Calu3 (cell line): ENCODE results near the gene SBF2. TPM values are rescaled to one million over a fixed set of nuclear protein-coding genes. Genes with fewer than 3 reads are reported as not detected.

Source experiments
- BruUV-seq: library from RNA; stranded (reverse); fragments of 400-500 nt; replicated peaks from 2 replicates; lab custom pipeline; 2021; lab: Mats Ljungman, UMichigan
- CTCF ChIA-PET: fragments of 300-600 bp; sonication (Branson Sonifier 250); formaldehyde crosslinking; loops from one replicate; lab custom pipeline; 2022; ENCODE audit warnings: antibody characterized with exemption; lab: Charles Lee
- DNase-seq: peaks from one replicate; pipeline ENCODE4 v3.0.0; 2022
- H3K27ac Mint-ChIP-seq: one replicate; pipeline ENCODE4 v1.8.0; 2022; ENCODE audit warnings: mixed read lengths; ENCODE audit not compliant: unreplicated experiment
- H3K27me3 Mint-ChIP-seq: one replicate; pipeline ENCODE4 v1.8.0; 2022; ENCODE audit warnings: mixed read lengths; ENCODE audit not compliant: unreplicated experiment
- H3K36me3 Mint-ChIP-seq: one replicate; pipeline ENCODE4 v1.8.0; 2022; ENCODE audit warnings: mild to moderate bottlenecking, moderate library complexity, mixed read lengths; ENCODE audit not compliant: insufficient read depth, unreplicated experiment
- H3K4me1 Mint-ChIP-seq: one replicate; pipeline ENCODE4 v1.8.0; 2022; ENCODE audit warnings: mild to moderate bottlenecking, low read depth, mixed read lengths; ENCODE audit not compliant: unreplicated experiment
- H3K4me3 Mint-ChIP-seq: one replicate; pipeline ENCODE4 v1.8.0; 2022; ENCODE audit warnings: mild to moderate bottlenecking, low read depth, moderate library complexity, mixed read lengths; ENCODE audit not compliant: unreplicated experiment
- H3K9me3 Mint-ChIP-seq: one replicate; pipeline ENCODE4 v1.8.0; 2022; ENCODE audit warnings: low read depth, mixed read lengths; ENCODE audit not compliant: unreplicated experiment
- intact Hi-C: fragments of 100-400 bp; cut with micrococcal nuclease; formaldehyde crosslinking; loops from one replicate; pipeline ENCODE4 v1.10.0; 2022; ENCODE audit not compliant: unreplicated experiment
- total RNA-seq: library from RNA; stranded (reverse); gene quantifications from 2 replicates; pipeline ENCODE4 v1.2.3, GENCODE V29; 2022
- TF ChIP-seq, protein P1 (sequence below): fragments of 200-600 bp; IDR thresholded peaks from one replicate; pipeline ENCODE4 v1.8.0; 2022; ENCODE audit warnings: antibody characterized with exemption; ENCODE audit not compliant: unreplicated experiment

SBF2 gene
- total RNA-seq, 1 experiment from 2014 or later = 39.0 TPM

DNA sequence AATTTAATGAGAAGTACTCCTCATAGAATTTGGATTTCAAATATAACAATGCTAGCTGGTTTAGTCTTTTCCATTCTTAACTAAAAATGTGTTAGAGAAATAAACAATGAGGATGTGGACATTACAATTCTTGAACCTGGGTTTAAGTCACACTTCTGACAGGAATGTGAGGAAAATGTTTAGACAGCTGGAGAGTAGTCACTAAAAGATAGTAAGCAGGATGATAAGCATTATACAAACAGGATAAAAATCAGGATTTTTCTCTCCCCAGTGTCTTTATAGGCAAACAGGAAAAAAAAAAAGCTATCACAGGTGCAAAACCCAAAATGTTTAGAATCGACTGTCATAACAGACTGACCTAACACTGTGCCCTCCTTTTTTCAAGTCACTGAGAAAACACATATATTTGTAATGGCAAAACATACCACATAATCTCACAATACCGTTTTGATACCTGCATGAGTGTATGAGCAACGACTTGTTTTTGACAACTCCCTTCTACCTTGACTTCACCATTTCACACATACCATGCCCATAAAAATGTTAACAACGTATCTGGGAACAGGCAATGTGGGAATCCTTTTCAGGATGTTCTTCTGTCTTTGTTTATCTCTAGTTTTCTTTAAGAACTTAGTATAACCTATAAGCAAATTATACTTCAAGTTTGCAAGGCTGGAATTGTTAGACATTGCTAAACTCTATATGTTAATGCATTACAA is 242.0 kb downstream of the SBF2 start:
- Mint-ChIP-seq H3K4me1 (peaks cover 9% of the 10 kb centered on the region), H3K27me3 (no peaks in the 10 kb centered on the region), H3K9me3 (peaks cover 2% of the 10 kb centered on the region), H3K36me3 (no peaks in the 10 kb centered on the region), H3K27ac (no peak overlapping the region), H3K4me3 (no peak overlapping the region)
- CTCF ChIA-PET = no interaction called here
- DNase-seq = no peak
- intact Hi-C loops = loop anchor here (10.0 kb wide), 1 partner anchor 187 kb away; no protein-coding TSS in a partner anchor
- TF ChIP-seq, protein P1, sequence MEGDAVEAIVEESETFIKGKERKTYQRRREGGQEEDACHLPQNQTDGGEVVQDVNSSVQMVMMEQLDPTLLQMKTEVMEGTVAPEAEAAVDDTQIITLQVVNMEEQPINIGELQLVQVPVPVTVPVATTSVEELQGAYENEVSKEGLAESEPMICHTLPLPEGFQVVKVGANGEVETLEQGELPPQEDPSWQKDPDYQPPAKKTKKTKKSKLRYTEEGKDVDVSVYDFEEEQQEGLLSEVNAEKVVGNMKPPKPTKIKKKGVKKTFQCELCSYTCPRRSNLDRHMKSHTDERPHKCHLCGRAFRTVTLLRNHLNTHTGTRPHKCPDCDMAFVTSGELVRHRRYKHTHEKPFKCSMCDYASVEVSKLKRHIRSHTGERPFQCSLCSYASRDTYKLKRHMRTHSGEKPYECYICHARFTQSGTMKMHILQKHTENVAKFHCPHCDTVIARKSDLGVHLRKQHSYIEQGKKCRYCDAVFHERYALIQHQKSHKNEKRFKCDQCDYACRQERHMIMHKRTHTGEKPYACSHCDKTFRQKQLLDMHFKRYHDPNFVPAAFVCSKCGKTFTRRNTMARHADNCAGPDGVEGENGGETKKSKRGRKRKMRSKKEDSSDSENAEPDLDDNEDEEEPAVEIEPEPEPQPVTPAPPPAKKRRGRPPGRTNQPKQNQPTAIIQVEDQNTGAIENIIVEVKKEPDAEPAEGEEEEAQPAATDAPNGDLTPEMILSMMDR = no peak
- no TSS peak for BruUV-seq

DNA sequence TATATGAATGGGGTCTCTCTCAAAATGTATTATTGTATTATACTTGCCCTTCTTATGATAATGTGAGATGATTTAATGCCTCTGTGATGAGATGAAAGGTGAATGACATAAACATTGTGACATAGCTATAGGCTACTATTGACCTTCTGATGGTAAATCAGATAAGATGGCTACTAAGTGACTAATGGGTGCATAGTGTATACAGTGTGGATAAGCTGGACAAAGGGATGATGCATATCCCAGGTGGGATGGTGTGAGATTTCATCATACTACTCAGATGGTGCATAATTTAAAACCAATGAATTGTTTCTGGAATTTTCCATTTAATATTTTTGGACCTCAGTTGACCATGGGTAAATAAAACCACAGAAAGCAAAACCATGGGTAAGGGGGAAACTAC is 243.5 kb downstream of the SBF2 start:
- no TSS peak for BruUV-seq
- Mint-ChIP-seq H3K4me1 (peaks cover 9% of the 10 kb centered on the region), H3K9me3 (peaks cover 5% of the 10 kb centered on the region), H3K4me3 (no peak overlapping the region), H3K36me3 (no peaks in the 10 kb centered on the region), H3K27ac (no peak overlapping the region), H3K27me3 (no peaks in the 10 kb centered on the region)
- TF ChIP-seq, protein P1 = no peak
- CTCF ChIA-PET = interaction anchor here (0.5 kb wide), 1 partner anchor 254 kb away, joined by 3 read pairs; the partner anchor contains the start of gene ADM
- intact Hi-C loops = loop anchor here (10.0 kb wide), 1 partner anchor 186 kb away; no protein-coding TSS in a partner anchor
- DNase-seq = no peak

DNA sequence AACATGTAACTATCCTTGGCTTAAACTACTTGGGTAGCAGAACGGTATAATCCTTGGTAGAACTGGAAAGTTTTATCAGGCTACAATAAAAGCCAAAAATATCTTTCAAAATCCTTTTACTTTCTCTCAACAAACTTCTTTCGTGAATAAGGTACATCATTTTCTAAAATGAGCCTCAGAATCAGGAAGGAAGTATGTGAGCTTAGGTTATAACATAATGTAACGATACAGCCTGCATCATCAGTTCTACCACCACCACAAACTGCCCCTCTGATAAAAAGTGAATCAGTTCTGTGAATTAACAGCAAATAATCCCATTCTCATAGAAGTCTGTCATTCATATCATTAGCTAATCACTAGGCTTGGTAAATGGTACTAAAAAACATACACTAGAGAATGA is 244.3 kb downstream of the SBF2 start:
- intact Hi-C loops = loop anchor here (10.0 kb wide), 1 partner anchor 185 kb away; no protein-coding TSS in a partner anchor
- BruUV-seq = no TSS peak
- TF ChIP-seq, protein P1 = no peak
- peaks cover 5% of the 10 kb centered on the region for H3K9me3 Mint-ChIP-seq
- CTCF ChIA-PET = no interaction called here
- no peak overlapping the region for H3K27ac Mint-ChIP-seq
- no peak overlapping the region for H3K4me3 Mint-ChIP-seq
- no peak for DNase-seq
- peaks cover 9% of the 10 kb centered on the region for H3K4me1 Mint-ChIP-seq
- no peaks in the 10 kb centered on the region for H3K27me3 Mint-ChIP-seq
- no peaks in the 10 kb centered on the region for H3K36me3 Mint-ChIP-seq

DNA sequence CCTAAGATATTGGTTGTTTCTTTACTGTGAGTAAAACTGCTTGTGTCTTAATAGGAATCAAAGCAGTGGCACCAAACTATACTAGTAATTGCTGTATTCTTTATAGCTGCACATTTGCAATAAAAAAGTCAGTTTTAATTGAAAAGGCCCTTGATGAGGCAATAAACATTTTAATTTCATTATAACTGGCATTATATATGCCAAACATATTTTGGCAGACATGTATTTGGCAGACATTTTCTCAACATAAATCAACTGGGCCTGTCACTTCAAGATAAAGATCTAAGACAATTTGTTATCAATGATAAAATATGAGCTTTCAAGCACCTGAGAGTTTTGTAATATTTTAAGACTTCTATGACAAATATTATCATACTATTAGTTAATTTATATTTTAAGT is 245.7 kb downstream of the SBF2 start:
- CTCF ChIA-PET = no interaction called here
- intact Hi-C loops = no loop called here
- BruUV-seq = no TSS peak

More for the DNA sequence above, 245.7 kb downstream of the SBF2 start:
- no peak overlapping the region for H3K27ac Mint-ChIP-seq
- TF ChIP-seq, protein P1 = no peak
- peaks cover 12% of the 10 kb centered on the region for H3K9me3 Mint-ChIP-seq
- no peaks in the 10 kb centered on the region for H3K36me3 Mint-ChIP-seq
- no peak for DNase-seq
- no peak overlapping the region for H3K4me3 Mint-ChIP-seq
- no peaks in the 10 kb centered on the region for H3K27me3 Mint-ChIP-seq
- H3K4me1 Mint-ChIP-seq = peaks cover 9% of the 10 kb centered on the region
